Activated B cell treated with CpG ODN at 0.5 μM for 24 hours (primary cell): ENCODE data around the gene TTN. TPM values are rescaled to one million over a fixed set of nuclear protein-coding genes. Genes with fewer than 3 reads are reported as not detected.

ENCODE experiments used
- ATAC-seq: fragments of 200-7000 bp; cut with Tn5 transposase; one replicate; pipeline ENCODE4 v1.10.0; 2021; ENCODE audit warnings: low read depth, mild to moderate bottlenecking, moderate library complexity
- CTCF ChIA-PET: fragments of 350-600 bp; sonication (Branson Sonifier 250); formaldehyde crosslinking; loops from one replicate; lab custom pipeline; 2021; ENCODE audit warnings: antibody characterized with exemption; lab: Charles Lee
- POLR2A ChIA-PET: fragments of 350-600 bp; sonication (Branson Sonifier 250); formaldehyde crosslinking; loops from one replicate; lab custom pipeline; 2021; ENCODE audit warnings: antibody characterized with exemption; lab: Charles Lee
- DNase-seq: peaks from one replicate; pipeline ENCODE4 v3.0.0; 2022
- H3K27ac Mint-ChIP-seq: one replicate; pipeline ENCODE4 v1.8.0; 2020; ENCODE audit warnings: mixed read lengths
- H3K27me3 Mint-ChIP-seq: one replicate; pipeline ENCODE4 v1.8.0; 2021; ENCODE audit warnings: mixed read lengths
- H3K36me3 Mint-ChIP-seq: one replicate; pipeline ENCODE4 v1.8.0; 2021; ENCODE audit warnings: low read depth, mixed read lengths
- H3K4me1 Mint-ChIP-seq: one replicate; pipeline ENCODE4 v1.8.0; 2021; ENCODE audit warnings: mixed read lengths
- H3K4me3 Mint-ChIP-seq: one replicate; pipeline ENCODE4 v1.8.0; 2020; ENCODE audit warnings: mild to moderate bottlenecking, mixed read lengths
- H3K9me3 Mint-ChIP-seq: one replicate; pipeline ENCODE4 v1.8.0; 2020; ENCODE audit warnings: mixed read lengths
- CTCF ChIP-seq: fragments of 200-600 bp; IDR thresholded peaks from one replicate; pipeline ENCODE4 v1.8.0; 2022; ENCODE audit warnings: antibody characterized with exemption, mild to moderate bottlenecking
- intact Hi-C: fragments of 100-400 bp; cut with micrococcal nuclease; formaldehyde crosslinking; loops from one replicate; pipeline ENCODE4 v1.15.1; 2024
- total RNA-seq: library from RNA; stranded (reverse); gene quantifications from 2 replicates; pipeline ENCODE4 v1.2.3, GENCODE V29; 2022

The TTN gene
- total RNA-seq, 1 donor from 2014 or later: 40.0 TPM

- H3K36me3 Mint-ChIP-seq: peaks cover 90% of the 10 kb centered on the region
- CTCF ChIA-PET: no interaction called here
- POLR2A ChIA-PET: interaction anchor here (1.2 kb wide), 1 partner anchor 85 kb away, joined by 3 read pairs; the partner anchor contains the start of genes PJVK and PRKRA
Measured at GRCh38 chr2:178536037-178536436, 271.2 kb downstream of the TTN start.

GRCh38 chr2:178531168-178531567 lies 276.1 kb downstream of the TTN start:
- peak overlapping the region; percentile 91 for H3K27ac Mint-ChIP-seq
- TF ChIP-seq CTCF: no peak
- H3K27me3 Mint-ChIP-seq: no peaks in the 10 kb centered on the region
- POLR2A ChIA-PET: interaction anchor here (0.8 to 3.1 kb wide), 4 partner anchors 8 to 1266 kb away, joined by 3 to 20 read pairs (median 4); partner anchors contain the start of genes NFE2L2, PJVK and PRKRA
- peaks cover 58% of the 10 kb centered on the region for H3K4me1 Mint-ChIP-seq
- intact Hi-C loops: loop anchor here (1.0 to 2.0 kb wide), 4 partner anchors 8 to 978 kb away; partner anchors contain the start of genes PJVK and PRKRA
- ATAC-seq: peak; percentile 9
- H3K4me3 Mint-ChIP-seq: peak overlapping the region; percentile 81
- DNase-seq: no peak
- CTCF ChIA-PET: interaction anchor here (1.0 kb wide), 1 partner anchor 80 kb away, joined by 3 read pairs; the partner anchor contains the start of genes PJVK and PRKRA
- no peaks in the 10 kb centered on the region for H3K9me3 Mint-ChIP-seq
- peaks cover 70% of the 10 kb centered on the region for H3K36me3 Mint-ChIP-seq

More at GRCh38 chr2:178536037-178536436, 271.2 kb downstream of the TTN start:
- no peaks in the 10 kb centered on the region for H3K27me3 Mint-ChIP-seq
- no peak for TF ChIP-seq CTCF
- H3K4me3 Mint-ChIP-seq: no peak overlapping the region
- H3K9me3 Mint-ChIP-seq: no peaks in the 10 kb centered on the region
- ATAC-seq: peak; percentile 57
- no peak for DNase-seq
- peaks cover 22% of the 10 kb centered on the region for H3K4me1 Mint-ChIP-seq
- H3K27ac Mint-ChIP-seq: peak overlapping the region; percentile 60
- intact Hi-C loops: loop anchor here (2.0 kb wide), 1 partner anchor 13 kb away; no protein-coding TSS in a partner anchor

GRCh38 chr2:178530625-178531142 lies 276.5 kb downstream of the TTN start:
- CTCF ChIA-PET: interaction anchor here (1.0 kb wide), 1 partner anchor 80 kb away, joined by 3 read pairs; the partner anchor contains the start of genes PJVK and PRKRA
- peak overlapping the region; percentile 81 for H3K4me3 Mint-ChIP-seq
- ATAC-seq (peak; percentile 95), DNase-seq (peak; percentile 43)
- H3K9me3 Mint-ChIP-seq: no peaks in the 10 kb centered on the region
- TF ChIP-seq CTCF: no peak
- no peaks in the 10 kb centered on the region for H3K27me3 Mint-ChIP-seq
- H3K36me3 Mint-ChIP-seq: peaks cover 69% of the 10 kb centered on the region
- POLR2A ChIA-PET: interaction anchor here (0.6 to 3.1 kb wide), 5 partner anchors 9 to 1266 kb away, joined by 3 to 20 read pairs (median 4); partner anchors contain the start of genes NFE2L2, PJVK, PLEKHA3 and PRKRA
- intact Hi-C loops: loop anchor here (1.0 to 2.0 kb wide), 5 partner anchors 7 to 978 kb away; partner anchors contain the start of genes PJVK, PLEKHA3 and PRKRA
- peak overlapping the region; percentile 91 for H3K27ac Mint-ChIP-seq
- peaks cover 57% of the 10 kb centered on the region for H3K4me1 Mint-ChIP-seq

- Mint-ChIP-seq H3K27ac (peak overlapping the region; percentile 91), H3K9me3 (no peaks in the 10 kb centered on the region), H3K27me3 (no peaks in the 10 kb centered on the region), H3K4me3 (peak overlapping the region; percentile 81), H3K4me1 (peaks cover 59% of the 10 kb centered on the region), H3K36me3 (peaks cover 65% of the 10 kb centered on the region)
- TF ChIP-seq CTCF: no peak
- CTCF ChIA-PET: interaction anchor here (1.0 kb wide), 1 partner anchor 79 kb away, joined by 3 read pairs; the partner anchor contains the start of genes PJVK and PRKRA
- no peak for DNase-seq
- intact Hi-C loops: loop anchor here (1.0 to 2.0 kb wide), 4 partner anchors 25 to 977 kb away; partner anchors contain the start of genes PJVK, PLEKHA3 and PRKRA
- no peak for ATAC-seq
- POLR2A ChIA-PET: interaction anchor here (0.6 to 3.1 kb wide), 5 partner anchors 8 to 1265 kb away, joined by 3 to 20 read pairs (median 4); partner anchors contain the start of genes NFE2L2, PJVK, PLEKHA3 and PRKRA
Measured at GRCh38 chr2:178530131-178530530, 277.1 kb downstream of the TTN start.

- no peak for ATAC-seq
- Mint-ChIP-seq H3K36me3 (peaks cover 56% of the 10 kb centered on the region), H3K27ac (peak overlapping the region; percentile 91), H3K27me3 (no peaks in the 10 kb centered on the region), H3K9me3 (no peaks in the 10 kb centered on the region), H3K4me3 (peak overlapping the region; percentile 39), H3K4me1 (peaks cover 62% of the 10 kb centered on the region)
- CTCF ChIA-PET: no interaction called here
- POLR2A ChIA-PET: interaction anchor here (3.1 kb wide), 1 partner anchor 79 kb away, joined by 20 read pairs; the partner anchor contains the start of genes PJVK and PRKRA
- DNase-seq: no peak
- intact Hi-C loops: no loop called here
- TF ChIP-seq CTCF: no peak
Measured at GRCh38 chr2:178529194-178529593, 278.0 kb downstream of the TTN start.
